GM18507 (cell line): ENCODE results near the gene FOLH1.
"Not testable (repeated sequence)": the region's sequence is repeated elsewhere in the genome, so short reads cannot be mapped to it uniquely, and the experiment has no call there.

Experiments used
- DNase-seq: peaks from one replicate; pipeline ENCODE4 v3.0.0; 2011; ENCODE audit warnings: low read depth; ENCODE audit not compliant: insufficient read length; ENCODE audit errors: extremely low spot score
- FAIRE-seq: peaks from 2 replicates; lab custom pipeline; 2011; peaks lifted over from hg19 to GRCh38; lab: Jason Lieb, UNC

The FOLH1 gene

DNA sequence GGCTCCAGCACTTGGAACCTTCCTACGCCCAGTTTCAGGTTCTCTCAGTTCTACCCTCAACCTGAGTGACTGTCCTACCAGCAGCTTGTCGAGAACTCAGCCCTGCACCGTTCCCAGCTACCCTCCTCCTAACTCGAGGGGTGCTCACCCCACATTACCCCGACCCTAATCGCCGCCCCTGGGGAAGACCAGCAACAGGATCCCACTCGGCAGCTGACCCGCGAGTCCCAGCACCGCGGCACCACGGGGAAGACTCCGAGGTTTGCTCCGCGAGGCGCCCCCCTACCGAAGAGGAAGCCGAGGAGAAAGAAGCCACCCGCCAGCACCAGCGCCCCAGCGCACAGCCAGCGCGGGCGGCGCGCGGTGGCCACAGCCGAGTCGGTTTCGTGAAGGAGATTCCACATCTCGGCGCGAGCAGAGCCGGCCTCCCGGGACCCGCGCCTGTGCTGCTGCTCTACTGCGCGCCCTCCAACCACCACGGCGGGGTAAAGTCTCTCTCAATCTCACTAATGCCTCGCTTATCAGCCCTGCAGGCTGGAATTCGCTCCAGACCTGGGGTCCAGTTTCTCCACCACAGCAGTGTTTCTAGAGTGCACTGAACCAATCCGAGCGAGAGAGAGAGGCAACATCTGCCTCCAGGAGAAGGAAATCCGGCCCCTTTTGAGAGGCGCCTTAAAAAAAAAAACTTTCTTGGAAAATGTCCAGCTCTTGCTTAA, at the start of gene FOLH1:
Gene FOLH1, minus strand, starts transcription at position 597 of the 716 bp plus-strand sequence. Its CDS starts 193 bp downstream, at position 404.
- FAIRE-seq = no peak
- no peak for DNase-seq

DNA sequence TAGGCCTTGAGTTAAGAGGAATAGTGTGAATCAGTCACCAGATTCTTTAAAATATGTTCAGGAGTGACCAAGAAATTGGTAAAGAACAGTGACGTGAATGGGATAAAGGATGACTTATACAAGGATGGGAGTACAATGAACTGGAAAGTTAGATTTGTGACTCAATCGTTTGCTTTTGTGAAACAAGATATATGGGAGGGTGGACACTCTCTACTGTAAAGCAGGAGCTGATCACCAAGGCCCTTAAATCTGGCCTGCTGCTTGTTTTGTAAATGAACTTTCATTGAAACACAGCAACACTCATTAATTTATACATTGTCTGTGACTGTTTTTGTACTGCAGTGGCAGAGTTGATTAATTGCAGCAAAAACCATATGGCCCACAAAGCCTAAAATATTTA, 46.7 kb upstream of the FOLH1 start:
- not testable (repeated sequence) for FAIRE-seq

GRCh38 chr11:49251212-49251611, 42.8 kb upstream of the FOLH1 start:
- DNase-seq, FAIRE-seq: not testable (repeated sequence)

More for the DNA sequence above, 46.7 kb upstream of the FOLH1 start:
- DNase-seq = not testable (repeated sequence)

GRCh38 chr11:49250398-49251115, 42.2 kb upstream of the FOLH1 start:
- FAIRE-seq, DNase-seq: not testable (repeated sequence)

DNA sequence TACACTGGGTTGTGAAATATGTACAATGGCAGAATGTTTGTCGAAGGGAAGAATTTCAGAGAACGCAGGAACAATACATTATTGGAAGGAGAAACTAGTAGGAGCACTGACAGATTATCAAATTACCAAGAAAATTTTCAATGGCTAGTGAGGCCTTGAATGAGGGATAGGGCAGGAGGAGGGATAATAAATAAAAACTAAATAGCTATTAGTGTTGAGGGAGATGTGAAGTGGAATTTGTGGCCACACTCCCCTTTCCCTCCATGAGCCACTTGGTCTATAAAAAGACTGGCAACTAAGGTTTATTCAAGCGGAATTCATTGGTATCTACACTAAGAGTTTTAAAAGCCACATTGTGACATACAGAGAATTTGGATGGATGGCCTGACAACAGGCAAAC, 41.0 kb upstream of the FOLH1 start:
- FAIRE-seq, DNase-seq: not testable (repeated sequence)

GRCh38 chr11:49233685-49234084, 25.3 kb upstream of the FOLH1 start:
- FAIRE-seq, DNase-seq: not testable (repeated sequence)

DNA sequence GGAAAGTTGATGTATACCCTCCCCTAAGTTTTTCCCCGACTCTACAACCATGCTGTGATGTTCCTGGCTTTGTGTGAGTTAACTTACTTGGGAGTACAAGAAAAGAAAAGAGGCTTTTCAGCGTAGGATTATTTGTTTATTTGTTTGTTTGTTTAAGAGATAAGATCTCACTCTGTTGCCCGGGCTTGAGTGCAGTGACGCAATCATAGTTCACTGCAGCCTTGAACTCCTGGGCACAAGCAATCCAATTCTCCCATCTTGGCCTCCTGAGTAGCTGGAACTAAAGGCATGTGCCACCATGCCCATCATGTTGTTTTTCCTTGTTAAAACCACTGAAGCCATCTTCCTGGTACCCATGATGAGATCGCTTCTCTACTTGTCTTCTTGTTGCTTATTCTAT, 24.6 kb upstream of the FOLH1 start:
- not testable (repeated sequence) for FAIRE-seq

DNA sequence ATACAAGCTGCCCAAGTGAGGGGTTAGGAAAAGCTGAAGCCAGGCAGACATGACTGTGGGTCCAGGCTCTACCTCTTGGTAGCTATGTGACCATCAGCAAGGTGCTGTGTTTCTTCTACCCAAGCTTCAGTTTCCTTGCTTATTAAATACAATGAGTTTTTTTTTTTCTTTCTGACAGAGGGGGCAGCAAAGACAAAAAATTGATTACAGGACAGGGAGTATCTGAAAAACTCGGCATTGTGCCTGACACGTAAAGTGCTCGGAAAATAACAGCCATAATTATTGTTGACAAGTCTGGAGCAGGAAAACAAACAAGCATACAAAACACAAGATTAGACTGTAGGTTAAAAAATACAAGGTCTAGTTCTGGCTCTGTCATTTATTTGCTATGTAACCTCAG, 23.3 kb upstream of the FOLH1 start:
- not testable (repeated sequence) for FAIRE-seq, DNase-seq

More for the DNA sequence above, 24.6 kb upstream of the FOLH1 start:
- not testable (repeated sequence) for DNase-seq

DNA sequence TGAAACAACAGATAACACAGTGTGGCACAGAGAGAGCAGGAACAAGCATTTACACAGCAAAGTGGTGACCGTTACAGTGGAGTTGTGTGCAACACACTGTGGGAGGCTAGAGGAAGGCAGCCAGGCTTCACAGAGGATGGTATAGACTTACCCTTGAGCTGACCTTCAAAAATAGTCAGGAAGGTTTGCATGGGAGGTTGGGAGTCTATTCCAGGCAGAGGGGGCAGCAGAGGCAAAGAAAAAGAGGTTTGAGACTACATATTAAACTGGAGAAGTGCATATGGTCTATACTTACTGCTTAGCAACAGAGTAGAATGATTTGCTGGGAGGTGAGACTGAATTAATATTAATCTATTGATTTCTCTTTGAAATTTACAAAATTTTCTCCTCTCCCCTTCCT, 22.1 kb upstream of the FOLH1 start:
- not testable (repeated sequence) for DNase-seq, FAIRE-seq

DNA sequence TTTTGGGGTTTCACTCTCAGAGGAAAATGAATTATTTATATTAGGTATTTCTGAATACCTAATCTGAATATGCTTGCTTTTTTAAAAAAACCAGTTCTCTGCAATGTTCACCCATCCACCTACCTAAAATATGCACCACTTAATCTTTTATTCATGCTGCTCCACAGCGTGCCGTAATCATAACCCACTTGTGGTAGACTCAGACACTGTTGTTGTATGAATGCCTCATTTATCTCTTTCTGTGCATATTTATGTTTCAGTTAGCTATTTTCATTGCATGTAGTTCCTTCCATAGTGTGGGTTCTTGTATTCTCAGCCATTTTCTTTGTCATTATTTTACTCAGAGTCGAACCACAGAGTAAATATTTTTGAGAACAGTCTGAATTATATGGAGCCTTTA, 21.6 kb upstream of the FOLH1 start:
- FAIRE-seq, DNase-seq: not testable (repeated sequence)

- not testable (repeated sequence) for FAIRE-seq, DNase-seq
These were observed 20.7 kb upstream of the FOLH1 start for GRCh38 chr11:49229136-49229535.

DNA sequence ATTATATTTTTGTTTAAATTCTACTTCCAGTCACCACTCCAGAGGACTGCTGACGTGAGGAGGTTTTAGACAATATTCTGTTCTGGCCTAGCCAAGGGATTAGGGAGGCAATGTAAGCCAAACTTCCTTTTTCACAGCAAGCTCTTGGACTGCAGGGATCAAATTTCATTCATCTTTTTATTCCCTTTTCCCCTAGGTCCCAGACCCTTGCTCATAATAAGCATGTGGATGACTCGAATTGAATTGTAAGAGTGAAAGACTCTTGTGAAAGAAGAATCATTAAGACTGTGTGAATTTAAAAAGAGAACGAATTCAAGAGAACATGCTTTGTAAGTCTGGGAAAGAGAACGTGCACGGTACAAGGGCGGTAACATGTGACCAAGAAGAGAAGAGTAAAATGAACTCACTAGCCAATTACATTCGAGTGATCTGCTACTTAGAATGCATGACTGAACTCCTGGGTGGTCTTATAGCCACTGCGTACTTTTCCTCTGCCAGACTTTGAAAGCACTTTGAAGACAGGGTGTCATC, 16.9 kb upstream of the FOLH1 start:
- DNase-seq, FAIRE-seq: not testable (repeated sequence)

DNA sequence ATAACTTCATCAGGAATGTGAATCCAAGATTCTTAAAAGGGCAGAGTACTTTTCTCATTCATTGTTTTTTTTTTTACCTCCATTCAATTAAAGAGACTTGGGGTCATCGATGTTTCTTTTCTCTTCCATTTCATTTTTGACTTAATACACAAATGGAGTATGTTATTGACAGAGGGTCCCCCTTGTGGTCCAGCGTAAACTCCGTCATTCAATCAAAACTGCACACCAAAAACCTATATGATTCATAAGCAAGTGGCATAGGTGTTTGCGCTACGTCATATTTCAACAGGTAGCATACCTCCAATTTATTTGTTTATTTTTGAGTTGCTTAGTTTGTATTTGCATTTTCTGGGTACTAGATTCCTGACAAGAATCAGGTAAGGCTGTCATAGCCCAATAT, 12.7 kb upstream of the FOLH1 start:
- FAIRE-seq (no peak), DNase-seq (no peak)

GRCh38 chr11:49213026-49213560, 4.7 kb upstream of the FOLH1 start:
- FAIRE-seq = no peak
- no peak for DNase-seq

DNA sequence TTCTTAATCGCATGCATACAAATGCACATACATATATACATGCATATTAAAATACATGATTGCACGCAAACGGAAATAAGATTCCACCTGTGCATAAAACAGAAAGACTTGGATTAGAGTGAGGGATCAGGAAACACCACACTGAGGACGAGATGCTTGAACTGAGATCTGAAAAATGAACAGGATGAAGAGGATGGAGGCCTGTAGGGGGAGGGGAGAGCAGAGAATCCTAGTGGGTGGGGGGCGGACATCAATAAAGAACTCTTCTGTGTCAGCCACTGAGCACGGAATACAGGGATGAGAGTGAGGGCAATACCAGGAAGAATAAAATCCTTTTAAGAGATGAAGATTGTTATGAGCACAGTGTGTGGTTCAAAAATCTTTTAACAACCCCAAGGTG, 1.4 kb downstream of the FOLH1 start:
- not testable (repeated sequence) for FAIRE-seq, DNase-seq

DNA sequence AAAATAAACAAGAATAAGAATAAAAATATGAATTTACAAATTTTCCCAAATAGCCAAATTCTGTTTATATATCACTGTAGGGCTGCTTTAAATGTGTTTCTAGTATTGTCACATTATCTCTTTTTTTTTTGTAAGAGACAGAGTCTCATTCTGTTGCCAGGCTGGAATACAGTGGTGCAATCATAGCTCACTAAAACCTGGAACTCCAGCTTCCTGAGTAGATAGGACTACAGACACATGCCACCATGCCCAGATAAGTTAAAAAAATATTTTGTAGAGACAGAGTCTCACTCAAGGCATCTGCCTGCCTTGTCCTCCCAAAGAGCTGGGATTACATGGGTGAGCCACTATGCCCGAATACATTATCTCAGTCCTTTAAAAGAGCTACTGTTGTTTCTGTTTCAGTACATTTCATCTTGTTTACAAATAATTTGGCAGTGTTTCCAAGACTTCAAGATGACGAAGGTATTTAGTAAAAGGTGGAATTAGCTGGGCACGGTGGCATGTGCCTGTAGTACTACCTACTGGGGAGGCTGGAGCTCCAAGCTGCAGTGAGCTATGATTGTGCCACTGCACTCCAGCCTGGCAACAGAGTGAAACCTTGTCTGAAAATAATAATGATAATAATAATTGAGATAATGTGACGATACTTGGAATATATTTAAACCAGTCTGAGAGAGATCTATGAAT, 6.0 kb downstream of the FOLH1 start:
- DNase-seq (no peak), FAIRE-seq (no peak)

GRCh38 chr11:49196775-49197174, 11.6 kb downstream of the FOLH1 start:
- not testable (repeated sequence) for FAIRE-seq, DNase-seq

DNA sequence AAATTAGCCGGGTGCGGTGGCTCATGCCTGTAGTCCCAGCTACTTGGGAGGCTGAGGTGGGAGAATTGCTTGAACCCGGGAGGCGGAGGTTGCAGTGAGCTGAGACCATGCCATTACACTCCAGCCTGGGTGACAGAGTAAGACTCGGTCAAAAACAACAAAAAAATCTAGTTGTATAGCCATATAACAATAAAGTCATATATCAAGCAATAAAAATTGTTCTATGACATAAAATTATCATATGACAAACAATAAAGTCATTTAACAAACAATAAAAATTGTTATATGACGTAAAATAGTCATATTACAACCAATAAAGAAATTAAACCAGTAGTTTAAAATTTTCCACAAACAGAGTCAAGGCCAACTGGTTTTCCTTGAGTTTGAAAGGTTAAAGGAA, 12.4 kb downstream of the FOLH1 start:
- not testable (repeated sequence) for DNase-seq
- FAIRE-seq = peak; percentile 56

DNA sequence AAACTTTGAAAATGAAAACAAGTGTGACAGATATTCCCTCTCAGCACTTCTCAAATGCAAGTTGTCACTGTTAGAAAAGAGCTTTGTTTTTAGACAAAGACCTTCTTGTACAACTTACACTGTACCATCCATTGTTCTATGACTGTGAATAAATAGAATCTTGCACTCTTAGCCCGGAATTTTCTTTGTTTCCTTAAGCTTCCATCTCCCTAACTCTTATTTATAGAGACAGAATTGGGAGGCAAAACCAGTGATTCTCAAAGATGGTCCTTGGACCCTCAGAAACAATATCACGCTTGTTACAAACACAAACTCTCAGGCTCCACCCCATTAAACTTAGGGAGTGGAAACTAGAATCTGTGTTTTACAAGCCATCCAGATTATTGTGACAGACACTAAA, 18.1 kb downstream of the FOLH1 start:
- FAIRE-seq, DNase-seq: not testable (repeated sequence)
